NCI-H1092 treated with DMSO at 0.1 percent for 48 hours (cell line): ENCODE results near the gene HBA1.
A peak's percentile ranks its signal among the peaks of the same experiment; 100 is the strongest.
"Not testable (repeated sequence)": the region's sequence is repeated elsewhere in the genome, so short reads cannot be mapped to it uniquely, and the experiment has no call there.

Source experiments
- DNase-seq: peaks from one replicate; lab custom pipeline; 2025; lab: John Stamatoyannopoulos, UW

HBA1 gene

GRCh38 chr16:176477-177382, at the start of gene HBA1:
TSS of gene HBA1 (plus strand) at chr16:176680. CDS start at chr16:176717, 37 bp downstream.
- not testable (repeated sequence) for DNase-seq

DNA sequence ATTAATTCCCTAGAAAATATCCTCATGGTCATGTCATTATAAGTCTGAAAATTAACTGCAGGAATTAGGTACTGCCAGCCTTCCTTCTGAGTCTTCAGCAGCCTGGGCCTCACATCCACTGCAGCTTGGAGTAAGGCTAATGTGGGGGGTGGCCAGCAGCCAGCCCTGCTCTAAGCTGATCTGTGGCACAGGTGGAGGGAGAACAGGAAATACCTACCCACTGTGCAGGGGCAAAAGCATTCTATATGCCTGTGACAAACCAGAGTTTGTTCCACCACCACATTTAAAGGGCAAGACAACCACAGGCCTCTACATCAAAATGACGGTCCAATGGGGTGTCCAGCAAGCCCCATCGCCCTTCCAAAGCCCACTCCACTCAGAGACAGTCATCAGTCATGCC, 47.4 kb upstream of the HBA1 start:
- no peak for DNase-seq

DNA sequence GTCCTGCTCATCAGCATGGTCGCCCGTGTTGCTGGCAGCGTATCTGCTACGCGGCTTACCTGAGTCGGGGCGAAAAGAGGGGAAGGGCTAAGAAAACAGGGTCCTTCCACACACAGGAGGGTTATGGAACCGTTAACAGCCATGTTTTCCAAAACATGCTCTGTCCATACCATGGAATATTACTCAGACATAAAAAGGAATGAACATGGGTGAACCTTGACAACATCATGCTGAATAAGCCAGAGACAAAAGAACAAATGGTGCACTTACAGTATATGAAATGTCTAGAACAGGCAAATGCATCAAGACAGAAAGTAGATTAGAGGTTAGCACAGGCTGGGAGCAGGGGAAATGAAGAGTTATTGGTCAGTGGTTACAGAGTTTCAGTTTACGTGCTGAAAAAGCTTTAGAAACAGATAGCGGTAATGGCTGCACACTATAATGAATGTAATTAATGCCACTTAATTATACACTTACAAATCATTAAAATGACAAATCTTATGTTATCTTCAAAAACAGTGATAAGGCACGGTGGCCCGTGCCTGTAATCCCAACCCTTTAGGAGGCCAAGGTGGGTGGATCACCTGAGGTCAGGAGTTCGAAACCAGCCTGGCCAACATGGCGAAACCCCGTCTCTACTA, 45.8 kb upstream of the HBA1 start:
- DNase-seq = no peak

DNA sequence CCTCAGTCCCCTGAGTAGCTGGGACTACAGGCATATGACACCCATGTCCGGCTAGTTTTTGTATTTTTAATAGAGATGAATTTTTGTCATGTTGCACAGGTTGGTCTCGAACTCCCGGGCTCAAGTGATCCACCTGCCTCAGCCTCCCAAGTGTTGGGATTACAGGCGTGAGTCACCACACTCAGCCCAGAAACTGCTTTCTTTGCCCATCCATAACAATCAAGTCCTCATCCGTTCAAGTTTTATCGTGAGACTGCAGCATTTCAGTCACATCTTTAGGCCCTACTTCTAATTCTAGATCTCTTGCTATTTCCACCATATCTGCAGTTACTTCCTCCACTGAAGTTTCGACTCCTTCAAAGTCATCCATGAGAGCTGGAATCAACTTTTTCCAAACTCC, 44.4 kb upstream of the HBA1 start:
- DNase-seq = no peak

DNA sequence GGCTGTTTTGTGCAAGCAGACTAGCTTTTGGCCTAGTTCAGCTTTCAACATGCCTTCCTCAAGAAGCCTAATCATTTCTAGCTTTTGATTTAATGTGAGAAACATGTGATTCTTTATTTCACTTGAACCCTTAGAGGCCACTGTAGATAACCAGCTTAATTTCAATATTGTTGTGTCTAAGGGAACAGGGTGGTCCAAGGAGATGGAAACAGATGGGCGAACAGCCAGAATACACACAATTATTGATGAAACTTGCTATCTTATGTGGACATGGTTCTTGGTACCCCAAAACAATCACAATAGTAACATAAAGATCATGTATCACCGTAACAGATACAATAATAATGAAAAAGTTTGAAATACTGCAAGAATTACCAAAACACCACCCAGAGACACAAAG, 42.8 kb upstream of the HBA1 start:
- no peak for DNase-seq

GRCh38 chr16:138049-138417, 38.4 kb upstream of the HBA1 start:
- peak; percentile 27 for DNase-seq

DNA sequence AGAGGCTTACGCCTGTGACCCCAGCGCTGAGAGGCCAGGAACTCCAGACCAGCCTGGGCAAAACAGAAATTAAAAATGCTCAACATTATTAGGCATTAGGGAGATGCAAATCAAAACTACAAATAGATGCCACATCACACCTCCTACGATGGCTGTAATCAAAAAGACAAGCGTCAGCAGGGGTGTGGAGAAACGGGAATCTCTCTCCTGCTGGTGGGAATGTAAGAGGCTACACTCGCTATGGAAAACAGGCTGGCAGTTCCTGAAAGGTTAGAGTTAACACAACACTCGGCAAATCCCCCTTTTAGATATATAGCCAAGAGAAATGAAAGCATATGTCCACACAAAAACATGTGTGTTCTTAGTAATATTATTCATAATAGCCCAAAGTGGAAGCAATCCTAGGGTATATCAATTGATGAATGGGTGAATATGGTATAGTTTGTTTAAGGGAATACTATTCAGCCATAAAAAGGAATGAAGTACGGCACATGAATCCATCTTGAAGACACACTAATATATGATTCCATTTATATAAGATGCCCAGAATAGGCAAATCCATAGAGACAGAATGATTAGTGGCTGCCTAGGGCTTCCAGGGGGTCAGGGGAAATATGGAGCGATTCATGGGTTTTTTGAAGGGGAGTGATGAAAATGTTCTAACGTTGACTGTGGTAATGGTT, 36.2 kb upstream of the HBA1 start:
- DNase-seq = no peak

- DNase-seq = no peak
Observed at GRCh38 chr16:142405-142967, 34.0 kb upstream of the HBA1 start.

DNA sequence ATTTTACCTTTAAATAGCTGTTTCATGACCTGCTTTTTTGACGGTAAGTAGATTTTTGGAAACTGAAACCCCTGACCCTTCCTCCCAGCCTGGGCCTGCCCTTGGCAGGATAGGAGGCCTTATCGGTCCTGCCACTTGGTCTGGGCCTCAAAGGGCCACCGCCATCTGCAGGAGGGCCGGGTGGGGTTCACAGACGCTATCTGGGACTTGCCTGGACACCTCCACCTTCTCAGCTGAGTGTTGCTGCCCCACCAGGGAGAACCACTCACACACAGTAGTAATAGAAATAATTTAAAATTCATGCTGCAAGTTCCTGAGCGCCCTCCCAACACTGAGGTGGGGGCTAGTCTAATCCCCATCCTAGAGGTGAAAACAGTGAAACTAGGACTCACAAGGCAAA, 33.4 kb upstream of the HBA1 start:
- no peak for DNase-seq

- no peak for DNase-seq
Observed at GRCh38 chr16:143456-143855, 33.0 kb upstream of the HBA1 start.

DNA sequence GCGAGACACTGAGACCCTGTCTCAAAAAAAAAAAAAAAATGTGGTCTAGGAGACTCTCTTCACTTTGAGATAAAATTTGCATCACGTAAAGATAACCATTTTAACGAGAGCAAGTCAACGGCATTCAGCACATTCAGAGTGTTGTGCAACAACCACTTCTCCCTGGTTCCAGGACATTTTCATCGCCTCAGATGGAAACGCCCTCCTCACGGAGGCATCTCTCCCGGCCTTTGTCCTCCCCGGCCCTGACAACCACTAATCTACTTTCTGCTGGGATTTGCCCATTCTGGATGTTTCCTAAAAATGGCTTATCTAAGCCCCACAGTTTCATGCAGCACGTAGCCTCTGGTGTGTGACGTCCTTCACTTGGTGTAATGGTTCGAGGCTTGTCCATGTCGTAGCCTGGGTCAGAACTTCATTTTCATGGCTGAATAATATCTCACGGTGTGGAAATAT, 31.7 kb upstream of the HBA1 start:
- no peak for DNase-seq

DNA sequence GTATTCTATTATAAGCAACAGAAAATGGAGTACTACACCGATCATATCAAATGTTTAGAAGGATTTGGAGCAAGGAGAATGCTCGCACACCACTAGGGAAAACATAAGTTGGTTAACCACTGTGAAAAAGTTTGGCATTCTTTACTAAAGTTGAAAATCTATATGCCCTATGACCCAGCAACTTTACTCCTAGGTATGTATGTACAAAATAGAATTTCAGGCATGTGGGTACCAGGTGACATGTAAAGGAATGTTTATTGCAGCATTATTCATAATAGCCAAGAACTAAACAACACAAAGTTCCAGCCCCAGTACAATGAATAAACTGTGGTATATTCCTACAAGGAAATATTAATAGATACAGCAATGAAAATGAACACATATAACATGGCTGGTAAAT, 29.8 kb upstream of the HBA1 start:
- no peak for DNase-seq

DNA sequence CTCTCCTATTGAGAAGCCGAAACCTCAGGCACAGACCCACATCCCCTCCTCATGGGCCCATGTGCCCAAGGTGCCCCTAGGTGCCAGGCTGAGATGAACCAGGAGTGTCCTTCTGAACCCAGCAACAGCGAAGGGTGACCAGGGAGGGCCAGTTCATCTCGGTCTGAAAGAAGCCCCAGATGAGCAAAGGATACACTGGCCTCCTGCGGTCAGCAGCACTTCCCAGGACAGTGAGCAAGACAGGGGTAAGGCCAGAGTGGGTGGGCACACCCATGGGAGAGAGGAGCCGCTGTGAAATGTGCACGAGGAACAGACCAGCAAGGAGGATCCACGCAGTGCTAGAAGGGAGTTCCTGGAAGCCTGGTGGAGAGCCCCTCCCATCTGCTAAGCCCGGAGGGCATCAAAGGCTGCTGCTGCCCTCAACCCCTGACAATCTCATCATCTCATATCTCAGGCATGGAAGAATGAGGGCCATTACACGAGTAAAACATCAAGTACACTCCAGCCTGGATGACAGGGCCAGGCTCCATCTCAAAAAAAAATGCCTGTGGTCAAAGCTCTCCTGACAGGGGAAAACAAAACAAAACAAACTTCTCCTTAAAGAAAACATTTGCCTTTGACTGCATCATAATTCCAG, 27.3 kb upstream of the HBA1 start:
- no peak for DNase-seq

DNA sequence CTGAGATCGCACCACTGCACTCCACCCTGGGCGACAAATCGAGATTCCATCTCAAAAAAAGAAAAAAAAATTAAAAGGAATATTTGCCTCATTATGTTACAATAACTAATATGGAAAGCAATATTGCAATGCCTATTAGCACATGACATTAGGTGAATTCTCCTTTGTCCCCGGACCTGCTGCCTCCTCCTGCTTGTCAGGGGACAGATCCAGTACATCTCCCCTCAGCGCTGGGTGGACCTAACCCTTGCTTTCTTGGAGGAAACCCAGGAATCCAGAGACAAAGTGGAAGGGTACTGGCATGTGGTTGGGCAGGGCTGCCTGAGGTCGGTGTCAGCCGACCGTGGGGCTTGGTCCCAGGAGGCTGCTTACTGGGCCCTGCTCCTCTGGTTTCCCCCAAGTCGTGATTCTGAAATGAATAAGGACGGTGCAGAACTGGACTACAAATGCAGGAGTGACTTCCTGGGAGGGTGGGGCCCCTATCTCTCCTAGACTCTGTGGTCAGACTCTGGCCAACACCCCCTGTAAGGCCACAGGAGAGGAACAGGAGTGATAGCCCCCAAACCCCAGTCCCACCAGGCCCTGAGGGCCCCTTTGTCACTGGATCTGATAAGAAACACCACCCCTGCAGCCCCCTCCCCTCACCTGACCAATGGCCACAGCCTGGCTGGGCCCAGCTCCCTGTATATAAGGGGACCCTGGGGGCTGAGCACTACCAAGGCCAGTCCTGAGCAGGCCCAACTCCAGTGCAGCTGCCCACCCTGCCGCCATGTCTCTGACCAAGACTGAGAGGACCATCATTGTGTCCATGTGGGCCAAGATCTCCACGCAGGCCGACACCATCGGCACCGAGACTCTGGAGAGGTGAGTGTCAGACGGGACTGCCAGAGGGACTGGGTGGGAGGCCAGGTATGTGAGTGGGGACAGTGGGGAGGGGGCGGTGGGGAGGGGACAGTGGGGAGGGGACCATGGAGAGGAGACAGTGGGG, 24.0 kb upstream of the HBA1 start, which contains the start of gene HBZ:
Gene HBZ (plus strand): TSS at position 504 of the 988 bp plus-strand sequence. CDS start 266 bp downstream, at position 770.
- DNase-seq = no peak

DNA sequence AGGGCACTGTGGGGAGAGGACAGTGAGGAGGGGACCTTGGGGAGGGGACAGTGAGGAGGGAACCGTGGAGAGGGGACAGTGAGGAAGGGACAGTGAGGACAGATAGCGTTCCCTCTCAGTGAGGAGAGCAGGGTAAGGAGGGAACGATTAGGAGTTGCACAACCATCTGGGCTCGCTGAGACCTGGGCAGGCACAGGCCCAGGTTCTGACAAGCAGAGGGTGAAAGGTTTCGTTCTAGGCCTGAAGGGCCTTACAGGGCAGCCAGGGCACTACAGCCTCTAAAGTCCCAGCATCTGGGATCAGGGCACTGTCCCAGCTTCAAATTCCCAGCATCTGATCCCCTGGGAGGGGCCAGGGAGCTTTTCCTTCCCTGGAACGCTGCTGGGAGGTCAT, 23.4 kb upstream of the HBA1 start:
- DNase-seq = not testable (repeated sequence)

DNA sequence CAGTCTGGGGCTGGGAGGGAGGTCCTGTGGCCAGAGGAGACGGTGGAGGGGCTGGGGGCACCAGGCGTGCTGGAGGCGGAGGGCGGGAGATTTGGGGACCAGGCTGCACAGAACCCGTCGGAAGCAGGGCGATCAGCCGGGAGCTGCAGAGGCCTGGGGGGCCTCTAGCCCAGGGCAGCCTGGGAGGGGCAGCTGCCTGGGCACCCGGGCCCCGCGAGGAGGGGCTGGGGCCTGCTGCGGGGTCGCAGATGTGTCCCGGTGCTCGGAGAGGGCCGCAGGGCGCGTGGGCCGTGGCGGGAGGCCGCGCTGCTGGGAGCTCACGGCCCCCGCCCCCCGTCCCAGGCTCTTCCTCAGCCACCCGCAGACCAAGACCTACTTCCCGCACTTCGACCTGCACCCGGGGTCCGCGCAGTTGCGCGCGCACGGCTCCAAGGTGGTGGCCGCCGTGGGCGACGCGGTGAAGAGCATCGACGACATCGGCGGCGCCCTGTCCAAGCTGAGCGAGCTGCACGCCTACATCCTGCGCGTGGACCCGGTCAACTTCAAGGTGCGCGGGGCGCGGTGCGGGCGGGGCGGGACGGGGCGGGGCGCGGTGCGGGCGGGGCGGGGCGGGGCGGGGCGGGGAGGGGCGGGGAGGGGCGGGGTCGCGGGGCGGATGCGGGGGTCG, 22.8 kb upstream of the HBA1 start:
- not testable (repeated sequence) for DNase-seq

DNA sequence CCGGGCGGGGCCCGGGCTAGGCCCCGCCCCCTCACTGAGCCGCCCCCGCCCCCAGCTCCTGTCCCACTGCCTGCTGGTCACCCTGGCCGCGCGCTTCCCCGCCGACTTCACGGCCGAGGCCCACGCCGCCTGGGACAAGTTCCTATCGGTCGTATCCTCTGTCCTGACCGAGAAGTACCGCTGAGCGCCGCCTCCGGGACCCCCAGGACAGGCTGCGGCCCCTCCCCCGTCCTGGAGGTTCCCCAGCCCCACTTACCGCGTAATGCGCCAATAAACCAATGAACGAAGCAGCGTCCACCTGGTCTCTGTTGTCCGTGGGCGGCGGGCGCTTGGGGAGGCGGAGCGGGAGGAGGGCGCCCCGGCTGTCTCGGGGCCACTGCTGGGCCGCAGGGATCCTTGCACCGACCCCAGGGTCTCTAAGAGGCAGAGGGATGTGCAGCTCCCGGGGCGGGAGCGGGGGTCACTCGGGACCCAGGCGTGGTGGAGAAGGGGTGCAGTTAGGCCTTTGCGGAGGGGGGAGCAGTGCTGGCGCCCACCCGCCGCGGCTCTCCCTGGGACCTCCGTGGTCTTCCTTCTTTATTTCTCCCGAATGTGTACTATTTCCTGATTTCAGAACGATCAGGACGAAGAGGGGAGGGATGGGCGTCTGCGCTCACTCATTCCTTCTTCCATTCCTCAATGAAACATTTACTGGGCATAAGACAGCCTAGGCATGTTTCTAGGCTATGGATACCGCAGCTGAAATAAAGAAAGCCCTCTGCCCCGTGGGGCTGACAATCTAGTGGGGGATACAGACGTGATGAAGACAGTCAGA, 22.1 kb upstream of the HBA1 start:
- DNase-seq = peak; percentile 17

GRCh38 chr16:155031-155398, 21.5 kb upstream of the HBA1 start:
- no peak for DNase-seq

DNA sequence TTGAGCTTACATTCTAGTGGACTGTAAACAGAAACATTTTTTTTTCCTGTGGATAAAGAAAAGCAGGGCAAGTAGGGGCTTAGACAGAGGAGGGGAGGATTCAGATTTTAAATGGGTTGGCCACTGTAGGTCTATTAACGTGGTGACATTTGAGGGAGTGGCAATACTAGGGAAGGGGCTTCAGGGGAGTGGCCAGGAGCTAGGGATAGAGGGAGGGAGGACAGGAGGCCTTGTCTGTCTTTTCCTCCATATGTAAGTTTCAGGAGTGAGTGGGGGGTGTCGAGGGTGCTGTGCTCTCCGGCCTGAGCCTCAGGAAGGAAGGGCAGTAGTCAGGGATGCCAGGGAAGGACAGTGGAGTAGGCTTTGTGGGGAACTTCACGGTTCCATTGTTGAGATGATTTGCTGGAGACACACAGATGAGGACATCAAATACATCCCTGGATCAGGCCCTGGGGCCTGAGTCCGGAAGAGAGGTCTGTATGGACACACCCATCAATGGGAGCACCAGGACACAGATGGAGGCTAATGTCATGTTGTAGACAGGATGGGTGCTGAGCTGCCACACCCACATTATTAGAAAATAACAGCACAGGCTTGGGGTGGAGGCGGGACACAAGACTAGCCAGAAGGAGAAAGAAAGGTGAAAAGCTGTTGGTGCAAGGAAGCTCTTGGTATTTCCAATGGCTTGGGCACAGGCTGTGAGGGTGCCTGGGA, 17.2 kb upstream of the HBA1 start:
- DNase-seq = no peak
